Urinary bladder (tissue), 4 donors: Measurements from ENCODE around the gene GNGT1. TPM values are rescaled to one million over a fixed set of nuclear protein-coding genes. Genes with fewer than 3 reads are reported as not detected.
"Not testable (repeated sequence)": the region's sequence is repeated elsewhere in the genome, so short reads cannot be mapped to it uniquely, and the experiment has no call there.

Experiments
- DNase-seq: peaks from one replicate; pipeline ENCODE4 v3.0.0-alpha.2; 2015; ENCODE audit errors: extremely low spot score
- H3K27ac ChIP-seq: one replicate; pipeline ENCODE4 v1.5.1; 2013; ENCODE audit warnings: low read depth, mild to moderate bottlenecking, moderate library complexity
- H3K36me3 ChIP-seq: one replicate; pipeline ENCODE4 v1.6.1; 2013; ENCODE audit warnings: mild to moderate bottlenecking, moderate library complexity; ENCODE audit not compliant: insufficient read depth
- H3K4me1 ChIP-seq: one replicate; pipeline ENCODE4 v1.6.1; 2013; ENCODE audit warnings: mild to moderate bottlenecking, moderate library complexity; ENCODE audit not compliant: insufficient read depth
- H3K4me3 ChIP-seq: one replicate; pipeline ENCODE4 v1.5.1; 2013; ENCODE audit warnings: low read depth, low read length
- WGBS: extraction: QIAGEN DNeasy Blood & Tissue Kit; methylation state at CpG from one replicate; pipeline ENCODE4 v1.1.7; 2013; 5-methylcytosine and 5-hydroxymethylcytosine counted together
- polyA plus RNA-seq: library from polyadenylated mRNA; stranded (reverse); fragments of 200-250 nt; gene quantifications from one replicate; pipeline ENCODE4 v1.2.3, GENCODE V29; 2013
- total RNA-seq: library from RNA; depleted of rRNA; stranded (reverse); fragments of >200 nt; gene quantifications from one replicate; pipeline ENCODE4 v1.2.3, GENCODE V29; 2014
- donor health status: healthy with polysubstance abuse.
- donor health status: healthy.

Gene GNGT1
- total and polyA plus RNA-seq, 2 donors = 0.95 TPM; not detected in 1

DNA sequence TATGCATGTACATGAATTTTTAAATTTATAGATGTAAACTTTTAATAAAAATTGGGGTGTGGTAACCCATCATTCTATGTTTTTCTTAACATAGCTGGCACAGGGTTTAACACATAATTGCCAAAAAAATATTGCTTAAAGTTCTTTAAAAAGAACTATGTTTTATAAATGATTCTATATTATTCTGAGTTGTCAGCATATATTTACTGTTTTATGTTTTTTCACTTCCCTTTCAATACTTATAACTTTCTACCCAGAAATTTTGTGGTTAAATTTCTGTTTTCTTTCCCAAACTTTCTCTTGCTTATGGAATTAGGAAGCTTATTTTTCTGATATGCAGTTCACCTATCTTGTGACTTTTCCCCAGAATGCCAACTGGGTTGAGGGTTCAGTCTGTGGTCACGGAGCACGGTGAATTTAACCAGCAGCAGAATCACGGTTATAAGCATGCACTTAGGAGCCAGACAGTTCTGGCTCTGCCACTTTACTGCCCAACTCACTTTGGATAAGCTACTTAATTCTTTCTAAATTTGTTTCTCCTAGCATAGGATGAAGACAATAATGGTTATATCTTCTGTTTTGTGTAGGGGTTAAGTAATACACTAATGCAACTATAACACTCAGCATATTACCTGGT lies 9.0 kb downstream of the GNGT1 start:
- not testable (repeated sequence) for H3K27ac ChIP-seq, H3K36me3 ChIP-seq, H3K4me3 ChIP-seq, H3K4me1 ChIP-seq, DNase-seq
- 57% methylated on average over 3 of the region's 3 CpGs for WGBS

DNA sequence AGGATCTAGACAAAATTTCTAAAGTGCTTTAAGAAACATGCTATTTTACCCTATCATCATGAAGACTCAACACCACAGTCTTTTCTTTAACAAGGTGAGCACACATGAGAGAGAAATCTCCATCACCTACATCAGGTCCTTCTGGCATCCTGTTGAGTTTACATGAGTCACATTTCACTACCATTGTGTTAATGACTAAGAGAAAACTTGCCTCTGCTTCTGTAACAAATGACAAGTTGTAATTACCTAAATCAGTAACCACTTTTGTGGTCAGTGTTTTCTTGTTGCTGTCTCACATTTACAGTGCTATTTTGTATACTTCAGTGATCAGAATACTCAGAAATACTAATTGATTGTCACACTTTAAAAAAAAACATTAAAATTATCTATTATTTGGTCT lies 9.5 kb downstream of the GNGT1 start:
- not testable (repeated sequence) for DNase-seq, H3K27ac ChIP-seq, H3K36me3 ChIP-seq, H3K4me3 ChIP-seq, H3K4me1 ChIP-seq

DNA sequence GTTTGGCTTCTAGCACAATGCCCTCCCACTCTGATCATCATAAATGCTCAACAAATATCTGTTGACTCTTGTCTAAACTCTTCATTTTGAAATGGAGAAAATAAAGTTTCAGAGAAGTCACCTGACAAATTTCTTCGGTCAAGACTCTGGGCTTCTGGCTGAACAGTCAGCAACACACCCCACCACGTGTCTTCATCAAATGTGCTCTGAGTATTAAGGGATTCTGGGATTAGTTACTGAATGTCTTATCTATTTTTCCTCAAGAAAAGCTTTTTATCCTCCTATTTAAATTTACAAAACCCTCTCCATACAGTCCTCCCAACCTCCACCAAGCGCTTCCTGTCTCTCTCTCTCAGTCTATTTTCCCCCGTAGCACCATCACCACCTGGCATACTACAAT lies 9.9 kb downstream of the GNGT1 start:
- not testable (repeated sequence) for DNase-seq, H3K27ac ChIP-seq

DNA sequence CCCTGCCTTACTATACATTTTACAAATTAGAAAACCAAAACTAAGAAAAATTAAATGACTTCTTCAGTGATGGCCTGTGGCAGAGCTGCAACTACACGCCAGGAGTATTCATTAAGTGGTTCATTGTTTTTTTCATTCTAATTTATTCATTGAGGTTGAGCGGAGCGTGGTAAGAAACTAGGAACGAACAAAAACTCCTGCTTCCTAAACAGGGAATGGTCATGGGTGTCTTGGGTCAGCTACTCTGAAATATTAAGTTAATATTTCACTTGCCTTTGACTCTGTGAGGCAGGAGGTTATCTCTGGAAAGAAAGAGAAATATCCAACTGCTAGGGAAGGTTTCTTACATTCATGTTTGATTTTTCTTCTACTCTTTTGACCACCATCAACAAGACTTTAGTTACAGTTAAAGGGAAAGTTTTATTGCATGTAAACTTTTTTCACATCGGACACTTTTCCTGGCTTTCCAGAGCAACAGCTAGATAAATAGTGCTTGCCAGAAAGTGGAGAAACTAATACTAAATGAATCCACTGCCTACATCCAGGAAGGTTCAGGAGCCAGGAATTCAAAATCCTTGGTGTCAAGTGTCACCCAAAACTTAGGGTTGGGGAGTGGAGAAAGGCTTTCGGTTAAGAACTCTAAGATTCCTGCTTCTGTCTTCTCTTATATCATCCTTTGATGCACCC lies 14.3 kb downstream of the GNGT1 start:
- WGBS = 55% methylated on average over 6 of the region's 6 CpGs
- no peak overlapping the region for H3K4me3 ChIP-seq
- no peak for DNase-seq
- H3K36me3 ChIP-seq = no peaks in the 10 kb centered on the region
- H3K4me1 ChIP-seq = no peaks in the 10 kb centered on the region
- peak overlapping the region; percentile 73 for H3K27ac ChIP-seq

More for the DNA sequence above, 9.9 kb downstream of the GNGT1 start:
- H3K4me3 ChIP-seq, H3K4me1 ChIP-seq, H3K36me3 ChIP-seq: not testable (repeated sequence)
- 61% methylated on average over 4 of the region's 4 CpGs for WGBS

DNA sequence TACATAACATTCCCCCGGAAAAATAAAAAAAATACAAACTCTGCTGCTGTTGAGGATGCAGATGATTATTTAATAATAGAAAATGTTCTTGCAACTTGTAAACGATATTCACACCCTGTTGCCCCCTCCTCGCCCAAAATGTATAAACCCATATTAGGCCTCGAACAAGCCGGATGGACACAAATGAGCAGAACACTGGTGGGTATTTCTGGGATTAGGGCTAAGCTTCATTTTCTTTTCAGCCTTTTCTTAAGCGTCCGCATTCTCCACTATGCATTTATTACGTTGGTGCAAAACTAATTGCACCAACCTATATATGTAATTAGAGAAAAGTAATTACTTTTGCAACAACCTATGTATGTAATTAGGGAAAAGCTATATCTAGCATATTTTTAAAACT lies 14.8 kb downstream of the GNGT1 start:
- Histone ChIP-seq H3K27ac (peak overlapping the region; percentile 76), H3K4me3 (peak overlapping the region; percentile 51), H3K4me1 (no peaks in the 10 kb centered on the region), H3K36me3 (no peaks in the 10 kb centered on the region)
- DNase-seq = no peak
- WGBS = 34% methylated on average over 8 of the region's 8 CpGs

DNA sequence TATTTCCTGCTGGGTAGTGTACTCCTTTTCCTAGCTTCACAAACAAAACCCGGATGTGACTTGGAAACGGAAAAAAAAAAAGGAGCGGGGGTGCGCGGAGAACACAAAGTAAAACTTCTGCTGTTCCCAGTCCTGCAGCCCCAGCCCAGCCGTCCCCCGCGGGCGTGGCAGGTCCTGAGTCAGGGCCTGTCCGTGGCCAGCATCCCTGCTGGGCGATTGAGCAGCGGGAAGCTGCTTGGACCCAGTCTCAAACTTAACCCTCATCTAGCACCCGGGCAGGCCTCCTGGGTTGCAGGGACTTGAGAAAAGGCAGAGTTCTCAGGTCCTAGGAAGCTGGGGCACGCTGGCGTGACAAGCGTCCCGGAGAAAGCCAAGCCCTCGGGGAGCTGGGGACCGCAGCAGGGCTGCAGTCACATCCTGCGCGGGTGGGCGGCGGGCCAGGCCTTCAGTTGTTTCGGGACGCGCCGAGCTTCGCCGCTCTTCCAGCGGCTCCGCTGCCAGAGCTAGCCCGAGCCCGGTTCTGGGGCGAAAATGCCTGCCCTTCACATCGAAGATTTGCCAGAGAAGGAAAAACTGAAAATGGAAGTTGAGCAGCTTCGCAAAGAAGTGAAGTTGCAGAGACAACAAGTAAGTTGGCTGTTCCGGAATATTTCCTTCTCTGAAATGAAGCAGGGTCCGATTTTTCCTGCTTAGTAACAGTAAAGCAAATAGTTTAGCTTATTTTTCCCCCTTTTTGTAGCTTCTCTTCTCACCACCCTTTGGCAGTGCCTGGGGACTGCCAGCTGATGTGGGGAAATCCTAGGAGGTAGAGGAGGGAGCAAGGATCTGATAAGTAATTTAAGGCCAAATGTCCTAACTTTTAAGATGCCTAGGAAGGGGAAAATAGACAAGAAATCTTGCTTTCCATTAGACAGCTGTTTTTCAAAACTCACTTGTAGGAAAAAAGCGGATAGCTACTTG lies 15.5 kb downstream of the GNGT1 start, which contains the start of gene GNG11:
Gene GNG11 (plus strand): TSS at position 129 of the 960 bp plus-strand sequence. CDS start 403 bp downstream, at position 532.
- H3K36me3 ChIP-seq = no peaks in the 10 kb centered on the region
- peak within 1 kb of the TSS; percentile 76 for H3K27ac ChIP-seq
- 2% methylated on average over 39 of the region's 39 CpGs for WGBS
- peak; percentile 23 for DNase-seq
- H3K4me1 ChIP-seq = no peaks in the 10 kb centered on the region
- peak within 1 kb of the TSS; percentile 51 for H3K4me3 ChIP-seq

DNA sequence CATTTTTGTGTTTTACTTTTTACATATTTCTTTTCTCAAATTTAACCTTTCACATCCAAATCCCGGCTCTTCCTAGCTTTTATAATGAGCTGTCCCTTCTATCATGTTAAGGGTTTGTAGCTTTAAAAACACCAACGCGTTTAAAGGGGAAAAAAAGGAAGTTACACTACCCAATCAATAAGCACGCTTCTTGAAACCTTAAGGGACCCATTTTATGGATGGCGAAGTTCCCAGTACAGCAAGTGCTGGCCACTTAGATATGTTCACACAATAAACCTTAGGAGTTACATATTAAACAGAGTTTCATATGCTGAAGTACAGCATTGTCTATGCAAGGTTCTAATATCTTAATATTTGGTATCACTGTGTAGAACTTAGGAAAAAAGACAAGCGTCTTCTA lies 16.9 kb downstream of the GNGT1 start:
- WGBS = 33% methylated on average over 6 of the region's 6 CpGs
- H3K4me1 ChIP-seq = no peaks in the 10 kb centered on the region
- DNase-seq = no peak
- peak overlapping the region; percentile 50 for H3K27ac ChIP-seq
- peak overlapping the region; percentile 45 for H3K4me3 ChIP-seq
- no peaks in the 10 kb centered on the region for H3K36me3 ChIP-seq

DNA sequence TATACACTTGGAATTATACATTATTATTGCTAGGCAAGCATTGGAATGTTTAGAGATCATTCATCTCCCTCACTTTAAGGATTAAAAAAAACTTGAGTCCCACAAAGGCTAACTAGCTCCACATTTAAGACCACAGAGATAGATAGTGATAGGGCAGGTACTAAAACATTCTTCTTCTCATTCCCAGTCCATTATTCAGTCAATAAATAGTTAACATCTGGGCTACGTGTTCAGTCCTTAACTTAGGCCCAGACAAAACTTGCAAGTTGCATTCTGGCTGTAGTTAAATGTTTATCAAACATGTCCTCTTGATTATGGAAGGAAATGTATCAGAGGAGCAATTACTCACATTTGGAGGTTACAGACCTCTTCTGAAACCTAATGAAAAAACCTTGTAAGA lies 17.6 kb downstream of the GNGT1 start:
- DNase-seq = no peak
- Histone ChIP-seq H3K36me3 (no peaks in the 10 kb centered on the region), H3K4me3 (peak overlapping the region; percentile 45), H3K4me1 (no peaks in the 10 kb centered on the region), H3K27ac (peak overlapping the region; percentile 59)
- WGBS = 13% methylated on average over 1 of the region's 1 CpG

DNA sequence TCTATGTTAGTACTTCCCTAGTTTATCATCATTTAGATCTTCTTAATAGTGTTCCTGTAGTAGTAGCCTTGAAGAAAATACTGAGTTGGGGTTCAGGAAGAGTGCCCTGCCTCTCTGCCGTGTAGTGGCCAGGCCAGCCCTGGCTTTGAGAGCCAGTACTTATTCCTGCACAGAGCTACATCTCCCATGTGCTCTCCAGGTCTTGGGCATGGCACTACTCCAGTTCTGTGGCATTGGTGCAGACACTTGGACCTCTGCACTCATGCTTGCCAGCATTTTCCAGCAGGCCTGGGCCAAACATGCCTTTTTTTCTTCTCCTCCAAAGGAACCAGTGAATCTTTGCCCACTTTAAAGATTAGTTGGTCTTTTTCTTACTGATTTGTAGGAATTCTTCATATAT lies 20.4 kb downstream of the GNGT1 start:
- no peaks in the 10 kb centered on the region for H3K36me3 ChIP-seq
- no peak overlapping the region for H3K27ac ChIP-seq
- no peak for DNase-seq
- H3K4me3 ChIP-seq = no peak overlapping the region
- H3K4me1 ChIP-seq = no peaks in the 10 kb centered on the region
- 75% methylated on average over 1 of the region's 1 CpG for WGBS

DNA sequence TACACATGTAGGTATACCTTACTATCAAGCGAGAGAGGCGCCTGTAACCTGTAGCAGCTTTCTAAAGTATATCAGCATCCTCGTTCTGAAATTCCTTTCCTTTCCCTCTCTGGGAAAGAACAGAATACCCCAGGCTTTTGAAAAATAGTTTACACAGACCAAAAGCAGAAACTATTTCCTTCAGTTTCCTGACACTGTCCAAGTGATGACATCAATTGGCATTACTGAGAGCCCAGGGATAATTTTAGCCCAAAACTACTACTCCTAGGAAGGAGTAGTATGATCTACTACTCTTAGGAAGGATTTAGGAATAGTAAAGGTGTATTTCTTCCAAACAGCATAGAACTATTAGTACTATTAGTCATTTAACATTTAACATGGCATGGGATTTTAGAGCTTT lies 21.2 kb downstream of the GNGT1 start:
- DNase-seq = no peak
- Histone ChIP-seq H3K36me3 (no peaks in the 10 kb centered on the region), H3K4me1 (no peaks in the 10 kb centered on the region), H3K4me3 (no peak overlapping the region), H3K27ac (no peak overlapping the region)
- 75% methylated on average over 3 of the region's 3 CpGs for WGBS

DNA sequence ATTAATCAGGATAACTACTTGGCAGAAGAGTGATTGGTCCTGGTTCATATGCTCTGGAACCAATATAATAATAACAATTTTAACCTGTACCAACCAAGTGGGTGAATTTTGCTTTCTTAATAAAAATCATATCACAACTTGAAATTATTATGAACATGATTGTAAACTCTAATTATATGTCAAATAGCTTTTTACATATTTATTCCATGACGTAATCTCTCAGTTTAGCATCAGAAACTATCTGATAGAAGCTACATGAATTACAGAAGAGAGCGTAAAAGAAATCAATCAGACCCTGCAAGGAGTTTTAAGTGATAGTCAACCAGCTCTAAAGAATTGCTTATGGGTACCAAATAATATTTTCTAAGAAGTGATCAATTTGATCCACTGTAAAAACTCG lies 25.3 kb downstream of the GNGT1 start:
- WGBS = 73% methylated on average over 3 of the region's 3 CpGs
- Histone ChIP-seq H3K36me3 (no peaks in the 10 kb centered on the region), H3K4me3 (no peak overlapping the region), H3K27ac (no peak overlapping the region), H3K4me1 (no peaks in the 10 kb centered on the region)
- no peak for DNase-seq

DNA sequence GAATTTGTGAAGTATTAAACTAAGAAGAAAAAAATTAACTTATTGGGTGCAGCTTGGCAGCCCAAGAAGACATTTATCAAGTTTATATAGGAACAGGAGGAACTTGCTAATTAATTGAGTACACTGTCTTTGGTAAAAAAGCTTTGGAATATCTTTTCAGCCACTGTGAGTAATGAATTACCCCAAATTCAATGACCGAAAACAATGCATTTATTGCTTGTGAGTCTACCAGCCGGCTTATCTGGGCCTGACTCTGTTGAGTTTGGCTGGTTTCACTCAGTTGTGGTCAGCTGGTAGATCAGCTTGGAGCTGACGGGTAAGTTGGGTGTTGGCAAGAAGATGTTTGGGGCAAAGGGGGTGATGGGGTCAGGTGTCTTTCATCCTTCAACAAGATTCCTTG lies 26.8 kb downstream of the GNGT1 start:
- WGBS = 93% methylated on average over 3 of the region's 3 CpGs

DNA sequence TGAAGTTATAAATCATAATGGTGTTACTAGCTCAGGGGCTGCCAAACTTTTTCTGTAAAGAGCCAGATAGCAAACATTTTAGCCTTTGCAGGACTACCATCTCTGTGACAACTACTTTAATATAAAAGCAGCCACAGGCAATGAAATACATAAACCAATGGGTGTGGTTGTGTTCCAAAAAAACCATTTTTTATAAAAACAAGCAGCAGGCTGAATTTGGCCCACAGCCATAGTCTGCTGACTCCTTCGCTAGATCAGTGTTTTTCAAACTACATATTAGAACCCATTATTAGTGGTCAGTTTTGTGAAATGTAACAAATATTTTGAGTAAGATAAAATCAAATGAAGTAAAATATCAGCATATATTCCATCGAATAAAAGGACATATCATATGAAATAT lies 28.7 kb downstream of the GNGT1 start:
- no peak overlapping the region for H3K4me3 ChIP-seq
- no peak overlapping the region for H3K27ac ChIP-seq
- no peaks in the 10 kb centered on the region for H3K36me3 ChIP-seq
- 78% methylated on average over 2 of the region's 2 CpGs for WGBS
- no peaks in the 10 kb centered on the region for H3K4me1 ChIP-seq
- DNase-seq = no peak

More for the DNA sequence above, 26.8 kb downstream of the GNGT1 start:
- Histone ChIP-seq H3K27ac (no peak overlapping the region), H3K4me1 (no peaks in the 10 kb centered on the region), H3K4me3 (no peak overlapping the region), H3K36me3 (no peaks in the 10 kb centered on the region)
- no peak for DNase-seq
